ENCODE results near the gene CSF2. TPM values are rescaled to one million over a fixed set of nuclear protein-coding genes. Genes with fewer than 3 reads are reported as not detected.

Gene CSF2
- total RNA-seq: not detected in 3 replicates
- long read RNA-seq: 0 reads

- no peak for TF ChIP-seq CTCF (IDR thresholded peaks at IDR 0.05)
- no peak within 1 kb of the TSS for H3K4me3 Mint-ChIP-seq (ENCODE audit: unreplicated experiment)
- no peaks in the 10 kb centered on the region for H3K9me3 Mint-ChIP-seq (ENCODE audit: low read depth)
- H3K27ac Mint-ChIP-seq (ENCODE audit: unreplicated experiment): no peak within 1 kb of the TSS
- no peaks in the 10 kb centered on the region for H3K4me1 Mint-ChIP-seq (ENCODE audit: low read depth)
- H3K27me3 Mint-ChIP-seq (ENCODE audit: low read depth): no peaks in the 10 kb centered on the region
- H3K36me3 Mint-ChIP-seq (ENCODE audit: low read depth): no peaks in the 10 kb centered on the region
- no peak for DNase-seq (ENCODE audit: low spot score)
These were observed at the start of gene CSF2 for GRCh38 chr5:132073231-132074013. Gene CSF2, plus strand, starts transcription at chr5:132073789. Its CDS starts 35 bp downstream, at chr5:132073824.

DNA sequence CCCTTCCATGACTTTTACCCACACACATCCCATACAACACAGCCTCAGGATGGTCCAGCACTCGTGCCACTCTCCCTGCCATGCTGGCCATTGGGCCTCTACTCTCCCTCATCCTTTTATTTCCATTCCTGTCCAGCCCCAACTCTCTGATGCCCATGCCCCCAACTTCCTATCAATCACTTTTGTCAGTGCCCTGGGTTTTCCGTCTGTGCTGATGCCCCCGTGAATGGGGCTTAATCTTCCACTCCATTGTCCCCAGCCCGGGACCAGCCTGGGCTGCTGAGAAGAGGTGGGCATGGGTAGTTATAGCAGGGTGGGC is 49.5 kb upstream of the CSF2 start:
- no peaks in the 10 kb centered on the region for H3K4me1 Mint-ChIP-seq (ENCODE audit: low read depth)
- no peaks in the 10 kb centered on the region for H3K9me3 Mint-ChIP-seq (ENCODE audit: low read depth)
- no peak overlapping the region for H3K27ac Mint-ChIP-seq (ENCODE audit: unreplicated experiment)
- peaks cover 48% of the 10 kb centered on the region for H3K27me3 Mint-ChIP-seq (ENCODE audit: low read depth)
- DNase-seq (ENCODE audit: low spot score): no peak
- H3K4me3 Mint-ChIP-seq (ENCODE audit: unreplicated experiment): no peak overlapping the region
- no peaks in the 10 kb centered on the region for H3K36me3 Mint-ChIP-seq (ENCODE audit: low read depth)
- no peak for TF ChIP-seq CTCF (IDR thresholded peaks at IDR 0.05)

DNA sequence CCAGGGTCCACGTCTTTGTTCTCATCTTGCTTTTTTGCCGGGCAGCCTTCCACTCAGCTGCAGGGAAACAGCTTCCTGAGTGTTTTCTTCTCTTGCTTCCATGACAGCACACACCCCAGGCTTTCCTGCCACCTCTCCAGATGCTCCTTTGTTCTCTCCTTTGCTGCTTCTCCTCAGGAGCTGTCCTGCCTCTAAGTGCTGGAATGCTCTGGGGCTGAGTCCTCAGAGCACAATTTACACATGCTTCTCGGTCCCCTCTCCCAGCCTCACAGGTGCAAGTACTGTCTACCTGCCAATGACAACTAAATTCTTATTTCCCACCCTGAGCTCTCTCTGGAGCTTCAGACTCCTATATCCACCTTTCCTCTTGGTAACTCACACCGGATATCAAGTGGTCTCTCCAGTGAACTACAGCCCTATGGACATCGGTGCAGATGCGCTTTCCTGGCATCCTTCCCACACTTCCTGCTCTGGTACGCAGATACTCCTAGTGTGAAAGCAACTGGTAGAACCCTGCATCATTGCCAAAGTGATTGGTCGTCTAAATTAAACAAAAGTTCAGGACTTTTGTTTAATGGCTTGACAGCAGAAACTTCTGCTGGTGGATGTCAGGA is 48.7 kb upstream of the CSF2 start:
- no peak for DNase-seq (ENCODE audit: low spot score)
- Mint-ChIP-seq H3K27me3 (ENCODE audit: low read depth) (peaks cover 50% of the 10 kb centered on the region), H3K27ac (ENCODE audit: unreplicated experiment) (no peak overlapping the region), H3K4me1 (ENCODE audit: low read depth) (no peaks in the 10 kb centered on the region), H3K36me3 (ENCODE audit: low read depth) (no peaks in the 10 kb centered on the region), H3K4me3 (ENCODE audit: unreplicated experiment) (no peak overlapping the region), H3K9me3 (ENCODE audit: low read depth) (no peaks in the 10 kb centered on the region)
- no peak for TF ChIP-seq CTCF (IDR thresholded peaks at IDR 0.05)

- Mint-ChIP-seq H3K27ac (ENCODE audit: unreplicated experiment) (no peak overlapping the region), H3K36me3 (ENCODE audit: low read depth) (no peaks in the 10 kb centered on the region), H3K4me3 (ENCODE audit: unreplicated experiment) (no peak overlapping the region), H3K9me3 (ENCODE audit: low read depth) (no peaks in the 10 kb centered on the region), H3K27me3 (ENCODE audit: low read depth) (peaks cover 50% of the 10 kb centered on the region), H3K4me1 (ENCODE audit: low read depth) (no peaks in the 10 kb centered on the region)
- TF ChIP-seq CTCF (IDR thresholded peaks at IDR 0.05): no peak
- no peak for DNase-seq (ENCODE audit: low spot score)
These were observed 48.1 kb upstream of the CSF2 start for GRCh38 chr5:132025403-132025971.

GRCh38 chr5:132026516-132027008 is 47.0 kb upstream of the CSF2 start:
- H3K9me3 Mint-ChIP-seq (ENCODE audit: low read depth): no peaks in the 10 kb centered on the region
- peaks cover 44% of the 10 kb centered on the region for H3K27me3 Mint-ChIP-seq (ENCODE audit: low read depth)
- no peak overlapping the region for H3K27ac Mint-ChIP-seq (ENCODE audit: unreplicated experiment)
- no peaks in the 10 kb centered on the region for H3K36me3 Mint-ChIP-seq (ENCODE audit: low read depth)
- DNase-seq (ENCODE audit: low spot score): no peak
- H3K4me1 Mint-ChIP-seq (ENCODE audit: low read depth): no peaks in the 10 kb centered on the region
- no peak for TF ChIP-seq CTCF (IDR thresholded peaks at IDR 0.05)
- no peak overlapping the region for H3K4me3 Mint-ChIP-seq (ENCODE audit: unreplicated experiment)

Measured in chondrocyte (in vitro differentiated cells).